HG03457 (cell line): ENCODE data around the gene SAPCD2.
A peak's percentile ranks its signal among the peaks of the same experiment; 100 is the strongest.

Source experiments
- ATAC-seq: cut with Tn5 transposase; IDR thresholded peaks from one replicate; pipeline ENCODE4 v1.9.1; 2021; ENCODE audit warnings: moderate number of reproducible peaks; ENCODE audit not compliant: unreplicated experiment

Gene SAPCD2

DNA sequence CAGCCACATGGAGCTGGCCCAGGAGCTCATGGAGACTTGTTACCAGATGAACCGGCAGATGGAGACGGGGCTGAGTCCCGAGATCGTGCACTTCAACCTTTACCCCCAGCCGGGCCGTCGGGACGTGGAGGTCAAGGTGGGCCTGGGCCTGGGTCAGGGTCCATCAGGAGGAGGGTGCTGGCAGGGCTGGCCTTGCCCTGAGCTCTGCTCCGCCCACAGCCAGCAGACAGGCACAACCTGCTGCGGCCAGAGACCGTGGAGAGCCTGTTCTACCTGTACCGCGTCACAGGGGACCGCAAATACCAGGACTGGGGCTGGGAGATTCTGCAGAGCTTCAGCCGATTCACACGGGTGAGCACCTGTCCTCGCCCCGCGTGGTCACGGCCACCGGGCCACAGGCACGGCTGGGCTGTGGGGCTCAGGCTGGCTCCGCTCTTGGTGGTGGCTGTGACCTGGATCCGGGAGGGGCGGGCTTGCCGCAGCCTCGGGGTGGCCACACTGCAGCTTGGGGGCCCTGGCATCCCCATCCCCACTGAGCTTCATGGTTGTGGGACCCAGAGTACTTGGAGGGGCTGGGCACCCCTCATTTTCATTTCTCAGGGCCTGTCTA, 37.1 kb upstream of the SAPCD2 start:
- ATAC-seq: no peak

DNA sequence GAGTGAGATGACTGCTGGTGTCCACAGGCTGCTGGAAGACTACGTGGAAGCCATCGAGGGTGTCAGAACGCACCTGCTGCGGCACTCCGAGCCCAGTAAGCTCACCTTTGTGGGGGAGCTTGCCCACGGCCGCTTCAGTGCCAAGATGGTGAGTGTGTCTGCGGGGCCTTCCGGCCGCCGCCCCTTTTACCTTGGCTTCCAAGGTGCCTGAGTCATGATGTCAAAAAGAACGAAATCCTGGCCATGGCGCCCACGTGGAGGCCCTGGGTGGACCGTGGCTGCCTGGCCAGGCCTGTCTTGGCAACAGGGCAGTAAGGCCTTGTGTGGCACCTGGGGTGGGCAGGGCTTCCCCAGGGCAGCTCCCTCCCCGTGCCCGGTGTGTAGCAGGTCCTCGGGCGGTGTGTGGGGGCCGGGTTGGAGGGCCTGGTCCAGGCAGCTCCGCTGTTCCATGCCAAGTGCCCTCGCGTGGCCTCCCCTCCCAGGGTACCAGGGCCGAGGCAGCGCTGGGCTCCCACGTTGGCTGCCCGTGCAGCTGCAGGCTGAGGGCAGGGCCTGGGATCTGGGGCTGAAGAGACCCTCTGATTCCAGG, 36.4 kb upstream of the SAPCD2 start:
- no peak for ATAC-seq

DNA sequence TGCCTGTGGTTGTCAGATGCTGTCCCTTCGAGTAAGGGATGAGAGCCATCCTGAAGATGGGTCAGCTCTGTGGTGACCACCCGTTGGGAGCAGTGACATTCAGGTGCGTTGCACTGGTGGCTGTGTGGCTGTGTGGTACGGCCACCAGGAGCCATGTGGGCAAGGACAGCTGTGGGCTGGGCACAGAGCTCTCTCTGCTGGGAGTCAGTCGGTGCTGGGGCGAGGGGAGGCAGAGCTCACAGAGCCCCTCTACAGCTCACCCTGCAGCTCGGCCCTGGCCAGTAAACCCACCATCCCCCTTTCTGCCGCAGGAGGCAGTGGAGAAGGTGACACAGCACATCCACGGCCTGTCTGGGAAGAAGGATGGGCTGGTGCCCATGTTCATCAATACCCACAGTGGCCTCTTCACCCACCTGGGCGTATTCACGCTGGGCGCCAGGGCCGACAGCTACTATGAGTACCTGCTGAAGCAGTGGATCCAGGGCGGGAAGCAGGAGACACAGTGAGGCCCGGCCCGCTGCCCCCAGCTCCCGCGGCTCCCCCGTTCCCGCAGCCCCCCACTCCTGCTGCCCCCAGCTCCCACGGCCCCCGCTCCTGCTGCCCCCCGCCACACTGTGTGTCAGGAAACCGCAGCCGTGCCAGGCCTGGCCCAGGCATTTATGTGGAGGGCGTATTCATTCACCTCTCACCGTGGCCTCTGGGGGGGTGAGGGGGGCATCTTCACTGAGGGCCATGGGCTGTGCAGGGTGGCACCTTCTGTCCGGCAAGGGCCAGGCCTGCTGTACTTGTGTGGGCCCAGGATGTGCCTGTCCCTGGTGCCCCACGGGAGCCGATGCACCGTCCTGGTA, 35.7 kb upstream of the SAPCD2 start:
- ATAC-seq: no peak

DNA sequence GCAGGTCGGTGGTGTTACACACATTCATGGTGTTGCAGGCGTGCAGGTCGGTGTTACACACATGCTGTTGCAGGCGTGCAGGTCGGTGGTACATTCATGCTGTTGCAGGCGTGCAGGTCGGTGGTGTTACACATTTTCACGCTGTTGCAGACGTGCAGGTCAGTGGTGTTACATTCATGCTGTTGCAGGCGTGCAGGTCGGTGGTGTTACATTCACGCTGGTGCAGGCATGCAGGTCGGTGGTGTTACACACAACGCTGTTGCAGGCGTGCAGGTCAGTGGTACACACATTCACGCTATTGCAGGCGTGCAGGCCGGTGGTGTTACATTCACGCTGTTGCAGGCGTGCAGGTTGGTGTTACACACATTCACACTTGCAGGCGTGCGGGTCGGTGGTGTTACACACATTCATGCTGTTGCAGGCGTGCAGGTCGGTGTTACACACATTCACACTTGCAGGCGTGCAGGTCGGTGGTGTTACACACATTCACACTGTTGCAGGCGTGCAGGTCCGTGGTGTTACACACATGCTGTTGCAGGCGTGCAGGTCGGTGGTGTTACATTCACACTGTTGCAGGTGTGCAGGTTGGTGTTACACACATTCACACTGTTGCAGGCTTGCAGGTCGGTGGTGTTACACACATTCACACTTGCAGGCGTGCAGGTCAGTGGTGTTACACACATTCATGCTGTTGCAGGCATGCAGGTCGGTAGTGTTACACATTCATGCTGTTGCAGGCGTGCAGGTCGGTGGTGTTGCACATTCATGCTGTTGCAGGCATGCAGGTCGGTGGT, 33.0 kb upstream of the SAPCD2 start:
- ATAC-seq: no peak

DNA sequence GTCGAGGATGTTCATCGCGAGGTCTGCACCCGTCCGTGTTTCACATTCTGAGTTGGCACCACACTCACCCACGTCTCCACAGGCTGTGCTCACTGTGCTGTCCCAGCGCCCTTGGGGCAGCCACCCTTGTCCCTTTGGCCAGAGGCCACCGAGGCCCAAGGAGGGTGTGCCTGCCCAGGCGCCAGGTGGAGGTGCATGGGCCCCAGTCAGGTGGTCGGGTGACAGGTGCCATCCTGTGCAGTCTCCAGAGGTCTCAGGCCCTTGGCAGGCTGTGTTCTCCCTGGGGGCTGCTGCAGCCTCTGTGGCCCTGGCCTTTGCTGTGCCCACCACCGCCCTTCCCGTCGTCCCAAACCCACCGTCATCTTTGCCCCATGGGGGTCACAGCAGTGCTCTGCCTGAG, 28.9 kb upstream of the SAPCD2 start:
- no peak for ATAC-seq

DNA sequence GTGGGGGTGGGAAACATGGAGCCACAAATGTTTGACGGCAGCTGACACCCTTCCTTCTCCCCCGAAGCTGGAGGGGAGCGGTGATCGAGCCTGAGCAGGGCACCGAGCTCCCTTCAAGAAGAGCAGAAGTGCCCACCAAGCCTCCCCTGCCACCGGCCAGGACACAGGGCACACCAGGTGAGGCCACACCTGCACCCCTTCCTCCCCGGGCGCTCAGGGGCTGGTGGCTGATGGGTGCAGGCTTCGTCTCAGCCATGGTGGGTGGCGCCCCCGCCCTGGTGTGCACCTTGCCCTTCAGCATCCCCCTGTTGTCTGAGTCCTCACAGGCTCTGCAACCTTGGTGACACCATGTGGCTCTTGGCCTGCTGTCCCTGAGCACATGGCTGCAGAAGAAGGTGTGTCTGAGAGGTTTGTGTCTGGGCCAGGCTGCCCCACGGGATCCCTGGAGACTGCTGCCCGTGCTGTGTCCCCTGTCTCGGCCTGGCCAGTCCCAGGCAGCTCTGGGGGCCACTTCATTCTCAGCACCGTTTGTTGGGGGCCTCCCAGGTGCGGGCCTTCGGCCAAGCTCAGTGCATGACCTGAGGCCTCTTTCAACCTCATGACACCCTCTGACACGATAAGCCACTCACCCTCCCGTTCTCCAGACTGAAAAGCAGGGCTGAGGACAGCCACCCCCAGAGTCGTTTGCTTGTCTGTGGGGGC, 27.6 kb upstream of the SAPCD2 start:
- ATAC-seq: no peak

DNA sequence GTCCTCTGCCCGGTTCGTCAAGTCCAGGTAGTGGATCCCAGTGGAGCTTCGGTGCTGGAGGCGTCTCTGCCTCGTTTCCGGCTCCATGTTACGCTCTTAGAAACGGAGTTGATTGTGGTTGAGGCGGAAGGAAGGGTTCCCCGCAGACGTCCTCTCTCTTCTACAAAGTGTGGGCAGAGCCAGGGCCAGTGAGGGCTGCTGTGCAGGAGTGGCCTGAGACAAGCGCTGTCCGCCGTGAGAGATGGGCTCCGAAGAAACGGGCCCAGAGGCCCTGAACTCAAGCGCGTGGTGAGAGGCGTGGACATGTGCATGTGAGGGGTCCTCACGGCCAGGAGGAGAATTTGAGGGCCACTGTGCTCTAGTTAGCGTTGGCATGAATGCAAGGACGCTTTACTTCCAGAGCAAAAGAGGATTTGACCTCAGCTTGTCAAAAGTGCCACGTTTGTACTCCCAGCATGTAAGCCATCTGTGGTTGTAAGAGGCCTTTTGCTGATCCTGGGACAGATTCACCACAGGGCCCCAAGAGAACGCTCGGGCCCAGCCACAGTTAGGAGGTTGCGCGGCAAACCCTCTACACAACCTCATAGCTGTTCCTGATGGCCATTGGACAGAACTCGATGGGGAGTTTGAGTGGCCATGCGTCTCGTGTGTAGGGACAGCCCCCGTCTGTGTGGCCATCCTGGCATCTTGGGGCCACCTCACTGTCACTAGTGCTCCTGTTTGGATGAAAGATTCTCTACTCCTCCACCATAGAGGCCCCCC, 26.6 kb upstream of the SAPCD2 start:
- ATAC-seq: no peak

DNA sequence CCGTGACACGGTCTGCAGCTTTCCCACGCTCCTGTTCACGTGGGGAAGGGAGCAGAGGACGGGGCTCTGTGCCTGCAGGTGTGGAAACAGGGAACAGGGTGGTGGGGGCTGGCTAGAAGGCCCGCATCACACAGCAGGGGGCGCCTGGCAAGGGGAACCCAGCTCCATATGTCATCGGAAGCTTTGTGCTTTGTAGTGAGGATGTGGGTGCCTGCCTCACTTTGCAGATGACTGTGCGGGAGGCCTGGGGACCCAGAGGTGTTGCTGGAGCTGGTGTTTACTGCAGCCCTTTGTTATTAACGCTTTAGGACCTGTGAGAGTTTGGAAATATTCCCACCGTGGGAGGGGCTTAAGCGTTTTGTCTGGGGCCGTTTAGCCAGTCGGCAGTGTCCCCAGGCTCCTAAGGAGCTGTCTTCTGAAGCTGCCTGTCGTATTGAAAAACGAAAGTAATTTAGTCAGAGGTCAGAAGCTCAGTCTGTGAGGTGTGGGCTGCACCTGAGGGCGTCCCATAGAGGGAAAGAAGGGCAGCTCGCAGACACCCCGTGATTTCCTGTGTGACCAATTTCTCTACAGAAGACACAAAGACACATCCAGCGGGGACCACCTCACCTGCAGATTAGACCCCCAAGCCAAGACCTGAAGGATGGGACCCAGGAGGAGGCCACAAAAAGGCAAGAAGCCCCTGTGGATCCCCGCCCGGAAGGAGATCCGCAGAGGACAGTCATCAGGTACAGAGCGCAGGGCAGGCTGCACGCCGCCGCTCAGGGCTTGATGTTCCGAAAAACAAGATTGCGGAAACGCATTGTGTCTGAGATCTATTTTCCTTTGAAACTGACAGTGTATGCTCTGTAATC, 25.5 kb upstream of the SAPCD2 start:
- peak; percentile 46 for ATAC-seq

DNA sequence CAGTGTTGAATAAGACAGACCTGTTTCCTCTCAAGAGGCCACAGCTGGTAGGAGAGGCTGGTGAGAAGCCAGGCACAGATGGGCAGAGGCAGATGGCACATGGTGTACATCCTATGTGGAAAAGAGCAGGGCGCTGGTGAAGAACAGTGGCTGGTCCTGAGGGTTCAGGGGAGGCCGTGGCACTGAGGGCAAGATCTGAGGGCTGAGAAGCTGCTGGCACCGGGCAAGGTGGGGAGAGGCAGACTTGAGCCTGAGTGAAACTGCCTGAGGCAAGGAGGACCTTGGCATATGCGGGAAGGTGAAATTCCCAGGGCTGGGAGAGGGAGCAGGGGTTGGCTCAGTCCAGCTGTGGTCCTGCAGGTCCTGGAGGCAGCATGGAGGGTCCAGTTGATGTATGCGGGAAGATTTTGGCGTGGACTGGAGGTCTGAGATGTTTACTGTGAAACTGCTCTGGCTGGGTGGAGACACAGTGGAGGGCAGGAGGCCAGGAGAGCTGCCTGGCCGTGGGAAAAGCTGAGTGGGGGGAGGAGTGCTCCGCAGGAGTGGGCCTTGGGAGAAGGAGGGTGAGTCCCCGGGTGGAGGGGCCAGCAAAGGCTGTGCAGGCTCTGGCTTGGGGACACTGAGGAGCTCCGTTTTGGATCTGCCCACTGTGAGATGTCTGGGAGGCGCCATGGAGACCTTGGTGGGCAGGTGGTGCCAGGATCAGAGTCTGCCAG, 19.0 kb upstream of the SAPCD2 start:
- ATAC-seq: no peak

DNA sequence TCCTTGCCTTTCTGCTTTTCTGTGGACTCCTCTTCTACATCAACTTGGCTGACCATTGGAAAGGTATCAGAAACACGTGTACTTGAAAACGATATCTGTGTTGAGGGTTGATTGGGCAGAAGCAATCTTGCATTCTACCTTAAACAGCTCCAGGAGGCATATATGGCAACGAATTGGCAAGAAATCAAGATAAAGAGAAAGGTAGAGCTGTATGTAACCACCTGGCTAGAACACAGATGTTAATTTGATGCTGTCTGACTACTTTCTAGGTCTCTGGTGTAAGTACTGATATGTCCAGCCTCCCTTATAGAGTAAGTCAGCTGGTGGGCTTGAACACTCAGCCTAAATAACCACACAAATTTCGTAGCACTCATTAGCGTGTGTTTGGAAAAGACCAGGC, 17.8 kb upstream of the SAPCD2 start:
- ATAC-seq: no peak

DNA sequence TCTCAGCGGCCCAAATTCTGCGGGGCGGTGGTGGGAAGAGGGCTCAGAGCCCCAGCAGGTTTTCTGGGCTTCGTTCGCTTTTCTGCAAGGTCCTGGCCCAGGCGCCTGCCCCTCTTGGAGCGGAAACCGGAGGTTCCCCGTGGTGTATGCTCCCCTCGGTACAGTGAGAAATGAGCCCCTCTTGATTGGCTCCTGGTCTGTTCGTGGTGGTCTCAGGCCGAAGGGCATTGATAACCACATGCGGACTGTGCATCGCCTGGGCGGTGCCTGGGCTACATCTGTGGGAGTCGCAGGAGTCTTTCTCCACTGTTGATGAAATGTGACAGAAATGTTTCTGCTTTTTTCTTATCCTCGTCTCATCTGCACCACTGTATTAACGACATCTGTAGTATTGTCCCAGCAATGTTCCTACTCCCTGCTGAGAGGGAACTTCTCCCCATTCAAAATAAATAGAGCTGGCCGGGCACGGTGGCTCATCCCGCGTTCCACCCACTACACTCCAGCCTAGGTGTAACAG, 17.1 kb upstream of the SAPCD2 start:
- no peak for ATAC-seq

DNA sequence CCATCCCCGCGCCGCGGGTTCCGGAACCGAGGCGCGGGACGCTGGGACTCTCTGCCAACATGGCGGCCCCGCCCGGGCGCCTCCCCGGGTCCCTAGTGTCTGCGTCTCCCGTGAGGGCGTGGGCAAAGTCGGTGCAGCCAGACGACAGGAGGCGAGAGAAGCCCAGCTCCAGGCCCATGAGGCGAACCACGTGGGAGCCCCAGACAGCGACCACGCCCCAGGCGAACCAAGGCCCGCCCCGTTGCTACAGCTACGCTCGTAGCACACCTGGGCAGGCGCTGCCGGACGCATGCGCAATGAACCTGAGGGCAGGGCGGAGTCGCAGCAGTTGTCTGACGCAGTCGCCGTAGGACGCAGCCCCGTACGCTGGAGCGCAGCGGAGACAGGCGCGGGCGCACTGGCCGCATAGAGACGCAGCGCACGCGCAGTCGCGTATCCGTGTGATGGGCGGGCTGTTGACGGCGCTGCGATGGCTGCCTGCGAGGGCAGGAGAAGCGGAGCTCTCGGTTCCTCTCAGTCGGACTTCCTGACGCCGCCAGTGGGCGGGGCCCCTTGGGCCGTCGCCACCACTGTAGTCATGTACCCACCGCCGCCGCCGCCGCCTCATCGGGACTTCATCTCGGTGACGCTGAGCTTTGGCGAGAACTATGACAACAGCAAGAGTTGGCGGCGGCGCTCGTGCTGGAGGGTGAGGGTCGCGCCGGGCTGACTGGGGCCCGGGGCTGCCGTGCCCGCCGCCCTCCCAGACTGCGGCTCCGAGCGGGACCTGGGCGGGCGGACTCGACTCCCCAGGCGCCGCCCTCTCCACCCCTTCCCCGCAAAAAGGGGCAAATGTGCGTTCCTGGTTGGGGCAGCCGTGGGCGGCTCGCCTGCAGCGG, 16.4 kb upstream of the SAPCD2 start, which contains the start of gene MAN1B1:
Gene MAN1B1 (plus strand): TSS at position 455 of the 878 bp plus-strand sequence. CDS start 15 bp downstream, at position 470.
- ATAC-seq: peak; percentile 66

DNA sequence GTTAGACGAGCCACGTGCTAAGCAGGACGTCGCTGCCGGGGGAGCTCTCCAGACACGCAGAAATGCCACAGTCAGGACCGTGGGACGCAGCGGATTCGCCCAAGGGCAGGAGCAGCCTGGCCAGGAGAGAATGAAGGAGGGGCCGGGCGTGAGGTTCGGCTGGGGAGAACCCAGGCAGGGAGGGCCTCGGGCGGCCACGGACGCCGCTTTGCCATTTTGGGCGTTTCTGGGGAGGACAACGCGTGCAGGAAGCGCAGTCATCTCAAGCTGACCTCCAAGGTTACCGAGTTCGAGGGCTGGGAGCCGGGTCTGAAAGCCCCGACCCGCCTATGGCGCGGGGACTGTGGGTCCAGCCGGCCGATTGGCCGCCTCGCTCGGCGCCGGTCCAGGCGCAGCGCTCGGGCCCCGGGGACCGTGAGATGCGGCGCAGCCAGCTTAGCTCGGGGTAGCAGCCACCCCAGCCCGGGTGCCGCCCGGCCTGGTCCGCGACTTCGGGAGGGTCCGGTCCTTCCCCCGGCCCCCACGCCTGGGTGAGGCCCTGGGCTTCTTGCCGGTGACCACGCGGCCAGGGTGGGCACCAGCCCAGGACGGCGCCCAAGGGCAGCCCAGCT, 15.7 kb upstream of the SAPCD2 start:
- no peak for ATAC-seq

DNA sequence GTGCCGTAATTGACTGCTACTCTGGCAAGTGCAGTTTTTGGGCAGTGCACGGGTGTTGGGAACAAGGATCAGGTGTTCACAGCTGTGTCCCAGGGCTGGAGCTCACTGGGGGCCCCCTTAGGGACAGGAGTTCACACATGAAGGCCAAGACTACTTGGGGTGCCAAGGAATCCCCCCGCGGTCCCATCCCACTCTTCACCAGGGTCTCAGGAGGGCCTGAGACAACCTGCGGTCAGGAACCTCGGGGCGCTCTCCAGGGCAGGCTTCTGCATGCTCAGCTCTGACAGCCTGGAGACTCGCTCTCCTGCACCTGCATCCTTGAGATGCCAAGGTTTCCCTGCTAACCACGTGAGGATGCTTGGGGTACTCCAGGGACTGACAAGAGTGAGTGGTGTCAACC, 14.2 kb upstream of the SAPCD2 start:
- ATAC-seq: no peak

DNA sequence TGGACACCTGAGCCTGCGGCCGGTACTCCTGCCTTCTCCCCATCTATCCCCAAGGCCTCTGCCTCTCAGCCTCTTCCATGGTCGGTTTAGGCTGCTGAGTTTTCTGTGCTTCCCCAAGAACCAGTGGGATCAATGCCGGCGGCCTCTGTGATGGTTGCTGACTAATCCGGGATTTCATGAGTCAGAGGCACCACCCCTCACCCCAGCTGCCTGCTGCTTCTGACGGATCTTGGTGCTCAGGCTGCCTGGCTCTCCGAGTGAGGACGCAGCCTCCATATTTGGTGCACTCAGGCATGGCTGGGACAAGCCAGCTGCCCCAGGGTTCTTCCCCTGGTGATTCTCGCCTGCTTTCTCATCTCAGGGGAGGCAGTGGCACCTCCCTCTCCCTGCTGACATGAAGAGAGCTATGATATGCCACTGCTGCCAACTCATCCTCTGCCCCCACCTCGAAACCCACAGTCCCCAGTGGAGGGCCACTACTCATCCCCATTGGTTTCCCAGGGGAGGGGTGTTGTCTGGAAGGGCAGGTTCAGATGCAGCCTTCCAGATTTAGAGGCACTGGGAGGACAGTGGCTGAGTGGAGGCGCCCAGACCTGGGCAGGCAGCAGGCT, 13.1 kb upstream of the SAPCD2 start:
- no peak for ATAC-seq

DNA sequence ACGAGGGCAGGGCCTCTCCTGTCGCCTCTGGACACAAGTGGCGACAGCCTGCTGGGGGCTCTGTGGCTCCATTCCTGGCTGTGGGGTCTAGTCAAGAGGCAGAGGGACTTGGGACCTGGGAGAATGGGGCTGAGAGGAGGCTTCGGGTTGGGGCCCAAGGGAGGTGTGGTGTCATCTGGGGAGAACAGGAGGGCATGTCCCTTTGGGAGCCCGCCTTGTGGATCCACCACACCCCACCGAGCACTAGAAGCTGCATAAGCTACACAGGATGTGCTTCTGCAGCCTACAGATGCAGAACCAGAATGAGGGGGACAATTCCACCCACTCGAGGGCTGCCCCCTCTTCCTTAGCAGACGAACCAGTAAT, 12.6 kb upstream of the SAPCD2 start:
- ATAC-seq: no peak
